ENCODE results near the gene CCDC28A. TPM values are rescaled to one million over a fixed set of nuclear protein-coding genes. Genes with fewer than 3 reads are reported as not detected.

The CCDC28A gene
- total RNA-seq, 2 experiments from 2014 or later = 11.0 to 20.9 TPM

- BruUV-seq (replicated peaks) = no TSS peak
- Histone ChIP-seq H4K20me1 (ENCODE audit: insufficient read depth, low read length) (no peaks in the 10 kb centered on the region), H3K27ac (ENCODE audit: low read depth, low read length, poor library complexity, severe bottlenecking) (no peak overlapping the region), H3K9me3 (ENCODE audit: low read length) (no peaks in the 10 kb centered on the region), H3K4me1 (ENCODE audit: insufficient read depth, low read length, poor library complexity, severe bottlenecking) (peaks cover 6% of the 10 kb centered on the region), H3K9me2 (ENCODE audit: insufficient read depth, low read length) (no peaks in the 10 kb centered on the region), H3K4me3 (ENCODE audit: low read depth, low read length, poor library complexity, severe bottlenecking) (no peak overlapping the region), H3K4me2 (ENCODE audit: low read length) (no peak overlapping the region), H3K36me3 (ENCODE audit: insufficient read depth, low read length) (peaks cover 5% of the 10 kb centered on the region), H3K79me2 (ENCODE audit: insufficient read depth, low read depth, low read length) (peaks cover 10% of the 10 kb centered on the region; the same call in 1 of the 2 replicates), H2AFZ (ENCODE audit: low read length) (no peak overlapping the region)
- no peak for DNase-seq (ENCODE audit: low spot score)
- intact Hi-C loops (cut with micrococcal nuclease; ENCODE audit: unreplicated experiment) = loop anchor here (10.0 kb wide), 1 partner anchor 1544 kb away; no protein-coding TSS in a partner anchor
- ChIA-PET POLR2A (no interaction called here), CTCF (ENCODE audit: unreplicated experiment) (no interaction called here)
- no peak for TF ChIP-seq EZH2phosphoT487 (IDR thresholded peaks at IDR 0.05; ENCODE audit: borderline replicate concordance, low read depth, low read length)
- TF ChIP-seq CTCF (conservative IDR thresholded peaks at IDR 0.05; ENCODE audit: low read length) = no peak
Observed at GRCh38 chr6:138778331-138778730, 4.8 kb downstream of the CCDC28A start.

- Histone ChIP-seq H3K79me2 (ENCODE audit: insufficient read depth, low read depth, low read length) (no peaks in the 10 kb centered on the region), H2AFZ (ENCODE audit: low read length) (no peak overlapping the region), H3K4me3 (ENCODE audit: low read depth, low read length, poor library complexity, severe bottlenecking) (no peak overlapping the region), H3K4me1 (ENCODE audit: insufficient read depth, low read length, poor library complexity, severe bottlenecking) (no peaks in the 10 kb centered on the region), H3K9me2 (ENCODE audit: insufficient read depth, low read length) (no peaks in the 10 kb centered on the region), H3K27ac (ENCODE audit: low read depth, low read length, poor library complexity, severe bottlenecking) (no peak overlapping the region), H3K4me2 (ENCODE audit: low read length) (no peak overlapping the region), H3K36me3 (ENCODE audit: insufficient read depth, low read length) (peaks cover 11% of the 10 kb centered on the region), H3K9me3 (ENCODE audit: low read length) (no peaks in the 10 kb centered on the region), H4K20me1 (ENCODE audit: insufficient read depth, low read length) (no peaks in the 10 kb centered on the region)
- no peak for TF ChIP-seq EZH2phosphoT487 (IDR thresholded peaks at IDR 0.05; ENCODE audit: borderline replicate concordance, low read depth, low read length)
- no peak for TF ChIP-seq CTCF (conservative IDR thresholded peaks at IDR 0.05; ENCODE audit: low read length)
- POLR2A ChIA-PET = interaction anchor here (1.2 kb wide), 1 partner anchor 11 kb away, joined by 3 read pairs; no protein-coding TSS in a partner anchor
- CTCF ChIA-PET (ENCODE audit: unreplicated experiment) = no interaction called here
- intact Hi-C loops (cut with micrococcal nuclease; ENCODE audit: unreplicated experiment) = no loop called here
- BruUV-seq (replicated peaks) = no TSS peak
- no peak for DNase-seq (ENCODE audit: low spot score)
Observed at GRCh38 chr6:138782243-138782642, 8.7 kb downstream of the CCDC28A start.

- no peak overlapping the region for H3K4me2 ChIP-seq (ENCODE audit: low read length)
- CTCF ChIA-PET (ENCODE audit: unreplicated experiment) = no interaction called here
- no peaks in the 10 kb centered on the region for H3K9me3 ChIP-seq (ENCODE audit: low read length)
- H4K20me1 ChIP-seq (ENCODE audit: insufficient read depth, low read length) = no peaks in the 10 kb centered on the region
- H2AFZ ChIP-seq (ENCODE audit: low read length) = no peak overlapping the region
- H3K4me3 ChIP-seq (ENCODE audit: low read depth, low read length, poor library complexity, severe bottlenecking) = no peak overlapping the region
- H3K9me2 ChIP-seq (ENCODE audit: insufficient read depth, low read length) = no peaks in the 10 kb centered on the region
- intact Hi-C loops (cut with micrococcal nuclease; ENCODE audit: unreplicated experiment) = no loop called here
- H3K36me3 ChIP-seq (ENCODE audit: insufficient read depth, low read length) = peaks cover 11% of the 10 kb centered on the region
- POLR2A ChIA-PET = no interaction called here
- no peaks in the 10 kb centered on the region for H3K4me1 ChIP-seq (ENCODE audit: insufficient read depth, low read length, poor library complexity, severe bottlenecking)
- H3K27ac ChIP-seq (ENCODE audit: low read depth, low read length, poor library complexity, severe bottlenecking) = no peak overlapping the region
- TF ChIP-seq CTCF (conservative IDR thresholded peaks at IDR 0.05; ENCODE audit: low read length) (no peak), EZH2phosphoT487 (IDR thresholded peaks at IDR 0.05; ENCODE audit: borderline replicate concordance, low read depth, low read length) (no peak)
- no peaks in the 10 kb centered on the region for H3K79me2 ChIP-seq (ENCODE audit: insufficient read depth, low read depth, low read length)
- no TSS peak for BruUV-seq (replicated peaks)
- DNase-seq (ENCODE audit: low spot score) = no peak
Observed at GRCh38 chr6:138785079-138785478, 11.5 kb downstream of the CCDC28A start.

Data from OCI-LY7 (cell line).